KOPT-K1 (cell line): ENCODE results near the gene DIO1.

Experiments
- H3K27ac ChIP-seq: fragments of 200-600 bp; sonication (generic); 2 replicates; pipeline ENCODE4 v1.5.1; 2016; ENCODE audit warnings: antibody characterized with exemption, mild to moderate bottlenecking, low read depth, low read length; ENCODE audit not compliant: poor library complexity, severe bottlenecking
- H3K36me3 ChIP-seq: fragments of 200-600 bp; sonication (generic); 2 replicates; pipeline ENCODE4 v1.5.1; 2017; ENCODE audit warnings: antibody characterized with exemption, mild to moderate bottlenecking, low read length, moderate library complexity; ENCODE audit not compliant: insufficient read depth
- H3K9me3 ChIP-seq: fragments of 200-600 bp; sonication (generic); 2 replicates; pipeline ENCODE4 v1.5.1; 2017; ENCODE audit warnings: antibody characterized with exemption, low read length, mild to moderate bottlenecking; ENCODE audit not compliant: insufficient read depth, poor library complexity, severe bottlenecking

Gene DIO1

GRCh38 chr1:53909946-53910345 lies 16.0 kb downstream of the DIO1 start:
- Histone ChIP-seq H3K36me3 (peaks cover 44% of the 10 kb centered on the region), H3K9me3 (no peaks in the 10 kb centered on the region), H3K27ac (no peak overlapping the region)

- H3K27ac ChIP-seq, result no peak overlapping the region
- H3K9me3 ChIP-seq, result no peaks in the 10 kb centered on the region
- H3K36me3 ChIP-seq, result peaks cover 49% of the 10 kb centered on the region
Measured at GRCh38 chr1:53911442-53911841, 17.5 kb downstream of the DIO1 start.

DNA sequence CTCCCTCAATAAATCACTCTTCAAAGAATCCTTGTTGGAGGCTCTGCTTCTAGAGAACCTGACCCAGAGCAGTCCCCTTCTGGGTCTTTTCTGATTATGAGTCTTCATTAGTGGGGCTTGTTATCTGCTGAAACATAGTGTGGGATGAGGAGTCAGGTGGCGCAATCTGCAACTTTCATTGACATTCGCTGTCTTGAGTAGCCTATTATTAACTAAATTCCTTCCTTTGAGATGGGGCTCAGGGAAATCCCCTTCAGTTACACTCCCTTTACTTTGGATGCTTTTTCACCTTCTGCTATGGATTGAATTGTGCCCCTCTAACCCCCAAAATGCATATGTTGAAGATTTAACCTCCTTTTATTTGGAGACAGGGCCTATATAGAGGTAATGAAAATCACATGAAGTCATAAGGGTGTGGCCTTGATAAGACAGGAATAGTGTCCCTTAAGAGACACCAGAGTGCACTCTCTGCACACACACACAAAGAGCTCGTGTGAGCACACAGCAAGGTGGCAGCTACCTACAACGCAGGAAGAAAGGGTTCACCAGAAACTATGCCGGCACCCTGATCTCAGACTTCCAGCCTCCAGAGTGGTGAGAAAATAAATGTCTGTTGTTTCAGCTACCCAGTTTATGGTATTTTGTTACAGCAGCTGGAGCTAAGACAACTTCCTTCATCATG lies 19.5 kb downstream of the DIO1 start:
- no peak overlapping the region for H3K27ac ChIP-seq
- peaks cover 61% of the 10 kb centered on the region for H3K36me3 ChIP-seq
- H3K9me3 ChIP-seq, result no peaks in the 10 kb centered on the region

- peaks cover 80% of the 10 kb centered on the region for H3K36me3 ChIP-seq
- no peaks in the 10 kb centered on the region for H3K9me3 ChIP-seq
- H3K27ac ChIP-seq, result no peak overlapping the region
Measured at GRCh38 chr1:53918343-53918742, 24.4 kb downstream of the DIO1 start.

GRCh38 chr1:53919675-53920066 lies 25.7 kb downstream of the DIO1 start:
- H3K36me3 ChIP-seq, result peaks cover 81% of the 10 kb centered on the region
- H3K9me3 ChIP-seq, result no peaks in the 10 kb centered on the region
- peak overlapping the region; percentile 25 for H3K27ac ChIP-seq

GRCh38 chr1:53927376-53927881 lies 33.4 kb downstream of the DIO1 start:
- Histone ChIP-seq H3K9me3 (peaks cover 6% of the 10 kb centered on the region), H3K36me3 (peaks cover 78% of the 10 kb centered on the region), H3K27ac (no peak overlapping the region)

GRCh38 chr1:53929246-53929960 lies 35.4 kb downstream of the DIO1 start:
- no peak overlapping the region for H3K27ac ChIP-seq
- H3K9me3 ChIP-seq, result peaks cover 24% of the 10 kb centered on the region
- peaks cover 74% of the 10 kb centered on the region for H3K36me3 ChIP-seq

DNA sequence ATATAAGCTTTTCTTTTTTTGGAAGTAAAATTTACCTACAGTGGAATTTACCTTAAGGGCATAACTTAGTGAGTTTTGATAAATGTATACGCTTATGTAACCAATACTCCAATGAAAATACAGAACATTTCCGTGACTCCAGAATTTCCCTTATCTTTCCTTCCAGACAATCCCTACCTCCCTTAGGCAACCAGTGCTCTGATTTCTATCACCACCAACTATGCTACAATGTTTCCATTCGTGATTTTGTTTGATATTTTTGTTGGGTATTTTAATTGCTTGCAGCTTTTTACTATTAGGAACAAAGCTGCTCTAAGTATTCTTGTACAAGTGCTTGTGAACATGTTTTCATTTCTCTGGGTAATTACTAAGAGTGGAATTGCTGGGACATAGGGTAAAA lies 36.9 kb downstream of the DIO1 start:
- peaks cover 82% of the 10 kb centered on the region for H3K36me3 ChIP-seq
- no peak overlapping the region for H3K27ac ChIP-seq
- peaks cover 33% of the 10 kb centered on the region for H3K9me3 ChIP-seq

- Histone ChIP-seq H3K27ac (no peak overlapping the region), H3K36me3 (peaks cover 83% of the 10 kb centered on the region), H3K9me3 (peaks cover 33% of the 10 kb centered on the region)
Measured at GRCh38 chr1:53931523-53931922, 37.5 kb downstream of the DIO1 start.

DNA sequence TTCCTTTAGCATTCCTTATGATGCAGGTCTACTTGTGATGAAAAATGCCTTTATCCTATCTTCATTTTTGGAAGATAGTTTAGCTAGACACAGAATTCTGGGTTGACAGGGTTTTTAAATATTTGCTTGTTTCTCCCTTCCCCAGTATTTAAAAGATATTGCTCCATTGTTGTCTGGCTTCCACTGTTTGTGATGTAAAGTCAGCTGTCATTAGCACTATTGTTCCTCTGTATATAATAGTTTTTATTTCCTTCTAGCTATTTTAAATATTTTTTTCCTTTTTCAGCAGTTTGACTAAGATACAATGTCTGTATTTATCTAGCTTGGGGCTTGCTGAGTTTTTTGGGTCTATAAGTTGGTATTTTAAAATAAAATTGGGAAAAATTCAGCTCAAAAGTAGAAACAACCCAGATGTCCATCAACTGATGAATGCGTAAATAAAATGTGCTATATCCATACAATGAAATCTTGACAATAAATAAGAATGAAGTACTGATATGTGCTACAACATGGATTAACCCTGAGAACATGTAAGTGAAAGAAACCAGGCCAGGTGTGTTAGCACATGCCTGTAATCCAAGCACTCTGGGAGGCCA lies 40.3 kb downstream of the DIO1 start:
- peaks cover 82% of the 10 kb centered on the region for H3K36me3 ChIP-seq
- H3K9me3 ChIP-seq, result peaks cover 33% of the 10 kb centered on the region
- no peak overlapping the region for H3K27ac ChIP-seq

- peaks cover 33% of the 10 kb centered on the region for H3K9me3 ChIP-seq
- H3K36me3 ChIP-seq, result peaks cover 78% of the 10 kb centered on the region
- H3K27ac ChIP-seq, result no peak overlapping the region
Measured at GRCh38 chr1:53936430-53936829, 42.4 kb downstream of the DIO1 start.

DNA sequence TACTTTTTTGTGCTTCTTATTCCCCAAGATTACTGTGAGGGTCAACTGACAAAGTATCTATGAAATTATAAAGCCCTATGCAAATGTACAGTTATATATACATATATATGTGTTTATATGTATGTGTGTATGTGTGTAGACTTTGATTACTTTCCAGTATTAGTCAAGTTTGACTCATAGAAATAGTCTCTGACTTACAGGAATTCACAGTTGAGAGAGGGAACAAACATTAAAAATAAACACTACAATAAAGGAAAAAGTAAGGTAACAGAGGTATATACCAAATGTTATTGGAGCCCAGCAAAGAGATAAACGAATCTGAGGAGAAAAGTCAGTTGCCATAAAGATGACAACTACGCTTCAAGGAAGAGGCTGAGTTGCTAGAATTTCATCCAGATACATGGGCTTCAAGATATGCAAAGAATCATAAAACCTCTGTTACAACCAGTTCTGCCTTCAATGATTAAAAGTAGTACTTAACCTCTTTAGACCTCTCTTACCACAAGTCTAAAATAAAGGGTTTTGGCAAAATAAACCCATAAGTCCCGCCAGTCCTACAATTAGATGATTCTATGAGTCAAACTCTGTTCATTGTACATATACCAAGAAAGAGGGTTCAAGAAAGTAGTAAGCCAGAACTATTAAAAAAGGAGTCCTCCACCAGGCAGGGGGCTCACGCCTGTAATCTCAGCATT lies 44.3 kb downstream of the DIO1 start:
- Histone ChIP-seq H3K27ac (no peak overlapping the region), H3K9me3 (peaks cover 20% of the 10 kb centered on the region), H3K36me3 (peaks cover 66% of the 10 kb centered on the region)

DNA sequence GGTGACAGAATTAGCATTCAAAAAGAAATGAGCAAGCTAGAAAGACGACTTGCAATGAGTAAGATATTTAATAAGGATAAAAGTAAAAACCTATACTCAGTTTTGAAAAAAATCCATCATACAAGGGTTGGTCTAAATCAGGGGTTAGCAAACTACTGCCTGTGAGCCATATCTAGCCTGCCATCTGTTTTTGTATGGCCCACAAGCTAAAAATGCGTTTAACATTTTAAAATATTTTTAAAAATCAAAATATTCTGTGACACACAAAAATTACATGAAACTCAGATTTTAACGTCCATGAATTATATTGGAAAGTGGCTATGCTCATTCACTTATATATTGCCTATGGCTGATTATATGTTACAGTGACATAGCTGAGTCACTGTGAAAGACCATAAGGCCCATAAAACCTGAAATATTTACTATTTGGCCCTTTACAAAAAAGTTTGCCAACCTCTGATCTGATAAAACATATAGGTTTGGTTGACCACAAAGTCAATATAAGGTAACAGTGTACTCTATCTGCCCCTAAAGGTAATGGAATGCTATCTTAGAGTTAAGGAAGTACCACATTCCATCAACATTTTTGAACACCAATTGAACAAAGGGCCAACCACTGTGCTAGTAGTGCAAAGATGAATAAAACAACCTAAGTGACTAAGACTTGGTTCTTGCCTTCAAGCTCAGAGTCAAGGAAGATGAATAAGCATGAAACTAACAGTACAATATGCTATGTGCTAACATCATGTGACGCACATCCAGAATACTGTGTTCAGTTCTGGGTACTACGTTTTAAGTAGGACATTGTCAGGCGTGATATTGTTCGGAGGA lies 48.4 kb downstream of the DIO1 start:
- Histone ChIP-seq H3K36me3 (peaks cover 29% of the 10 kb centered on the region), H3K9me3 (no peaks in the 10 kb centered on the region), H3K27ac (no peak overlapping the region)

DNA sequence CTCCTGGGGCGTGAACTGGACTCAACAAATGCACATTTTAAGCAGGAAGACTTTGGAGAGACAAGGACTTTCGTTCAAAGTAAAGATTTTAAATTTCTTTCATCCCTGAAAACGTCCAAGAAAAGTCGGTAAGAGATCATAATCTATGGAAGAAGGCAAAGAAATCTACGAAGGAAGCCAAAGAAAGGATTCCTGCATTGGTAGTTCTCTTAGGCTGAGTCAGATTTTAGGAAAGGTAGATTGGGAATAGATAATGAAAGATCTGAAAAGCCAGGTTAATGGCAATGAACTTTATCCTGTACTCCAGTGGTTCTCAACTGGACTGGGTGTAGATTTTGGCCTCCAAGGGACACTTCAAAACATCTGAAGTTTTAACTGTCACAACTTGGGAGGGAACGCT lies 49.1 kb downstream of the DIO1 start:
- peaks cover 22% of the 10 kb centered on the region for H3K36me3 ChIP-seq
- no peaks in the 10 kb centered on the region for H3K9me3 ChIP-seq
- no peak overlapping the region for H3K27ac ChIP-seq
